Kasumi-1 (cell line): Measurements from ENCODE around the gene APOB.
A peak's percentile ranks its signal among the peaks of the same experiment; 100 is the strongest.

ENCODE experiments used
- DNase-seq, 2 experiments: peaks; one replicate each; lab custom pipeline; 2025; lab: John Stamatoyannopoulos, UW

Gene APOB

GRCh38 chr2:20972792-20973565 is 70.9 kb downstream of the APOB start:
- no peak for DNase-seq

GRCh38 chr2:20972110-20972509 is 71.8 kb downstream of the APOB start:
- DNase-seq: no peak

- DNase-seq: peak; percentile 1 to 2
Measured at GRCh38 chr2:20970068-20970467, 73.8 kb downstream of the APOB start.

GRCh38 chr2:20966061-20966595 is 77.7 kb downstream of the APOB start:
- no peak for DNase-seq

- DNase-seq: no peak
Measured at GRCh38 chr2:20965221-20965620, 78.7 kb downstream of the APOB start.

- DNase-seq: no peak
Measured at GRCh38 chr2:20963867-20964266, 80.0 kb downstream of the APOB start.

GRCh38 chr2:20962939-20963557 is 80.8 kb downstream of the APOB start:
- DNase-seq: peak; percentile 53 to 57

- no peak for DNase-seq
Measured at GRCh38 chr2:20961858-20962257, 82.0 kb downstream of the APOB start.

- no peak for DNase-seq
Measured at GRCh38 chr2:20960003-20960402, 83.9 kb downstream of the APOB start.

- DNase-seq: no peak
Measured at GRCh38 chr2:20959252-20959651, 84.6 kb downstream of the APOB start.

GRCh38 chr2:20957788-20958525 is 85.9 kb downstream of the APOB start:
- no peak for DNase-seq

- no peak for DNase-seq
Measured at GRCh38 chr2:20955277-20956026, 88.4 kb downstream of the APOB start.

- no peak for DNase-seq
Measured at GRCh38 chr2:20953146-20953824, 90.6 kb downstream of the APOB start.
